H1 (cell line): ENCODE results near the gene POLN. TPM values are rescaled to one million over a fixed set of nuclear protein-coding genes. Genes with fewer than 3 reads are reported as not detected.

ENCODE experiments used
- CHD7 ChIP-seq: fragments of 300-600 bp; sonication (generic); IDR thresholded peaks from 2 replicates; pipeline ENCODE4 v1.7.1; 2012; ENCODE audit warnings: low read length, moderate library complexity, mild to moderate bottlenecking, inconsistent platforms; ENCODE audit not compliant: insufficient replicate concordance
- E2F6 ChIP-seq: IDR thresholded peaks from 2 replicates; pipeline ENCODE4 v1.6.1; 2012; ENCODE audit warnings: inconsistent platforms
- JUND ChIP-seq: IDR thresholded peaks from 2 replicates; pipeline ENCODE4 v1.6.1; 2011; ENCODE audit warnings: mild to moderate bottlenecking, improper control_type of control experiment, low read length
- POLR2A ChIP-seq, 2 experiments: IDR thresholded peaks; 1 replicate in 1 of 2; 2 replicates in 1 of 2; pipeline ENCODE4 v1.6.1; 2011; ENCODE audit warnings: low read depth in 2 of 2, low read length in 2 of 2, mild to moderate bottlenecking in 2 of 2; ENCODE audit errors: control extremely low read depth in 1 of 2
- polyA plus RNA-seq, 7 experiments: library from polyadenylated mRNA; depleted of rRNA in 3 of 7; stranded (reverse) in 5 of 7; unstranded in 2 of 7; fragments of >200 nt in 5 of 7; fragments of 200-250 nt in 2 of 7; gene quantifications; 1 replicate in 5 of 7; 2 replicates in 1 of 7; 4 replicates in 1 of 7; pipeline versions ENCODE4 v1.2.1 to v1.2.3, GENCODE V29; 2011 to 2013; ENCODE audit warnings: missing spikeins in 2 of 7, mixed read lengths in 2 of 7
- total RNA-seq: library from RNA; stranded (reverse); fragmentation: NEBNext Ultra II Directional; extraction: Animal tissue kit (Norgen Biotek cat#: 25700); gene quantifications from 2 replicates; pipeline ENCODE4 v1.2.1, GENCODE V29; 2021

The POLN gene
- total and polyA plus RNA-seq, 2 of the 8 experiments (the other 6 are each of a cell fraction or from before 2014, with no cell fraction given) = 0.98 to 1.5 TPM

- TF ChIP-seq CHD7 (no peak), E2F6 (no peak), JUND (no peak), POLR2A (IDR thresholded peaks at IDR 0.05; ENCODE audit: control extremely low read depth in 1 of 2, low read depth in 2 of 2, low read length in 2 of 2) (no peak)
Observed at GRCh38 chr4:2263926-2264321, 22.0 kb upstream of the POLN start (continued).
